Calu3 (cell line): Measurements from ENCODE around the gene WDCP. TPM values are rescaled to one million over a fixed set of nuclear protein-coding genes. Genes with fewer than 3 reads are reported as not detected.

ENCODE experiments used
- BruUV-seq: library from RNA; stranded (reverse); fragments of 400-500 nt; replicated peaks from 2 replicates; lab custom pipeline; 2021; lab: Mats Ljungman, UMichigan
- CTCF ChIA-PET: fragments of 300-600 bp; sonication (Branson Sonifier 250); formaldehyde crosslinking; loops from one replicate; lab custom pipeline; 2022; ENCODE audit warnings: antibody characterized with exemption; lab: Charles Lee
- DNase-seq: peaks from one replicate; pipeline ENCODE4 v3.0.0; 2022
- H3K27ac Mint-ChIP-seq: one replicate; pipeline ENCODE4 v1.8.0; 2022; ENCODE audit warnings: mixed read lengths; ENCODE audit not compliant: unreplicated experiment
- H3K27me3 Mint-ChIP-seq: one replicate; pipeline ENCODE4 v1.8.0; 2022; ENCODE audit warnings: mixed read lengths; ENCODE audit not compliant: unreplicated experiment
- H3K36me3 Mint-ChIP-seq: one replicate; pipeline ENCODE4 v1.8.0; 2022; ENCODE audit warnings: mild to moderate bottlenecking, moderate library complexity, mixed read lengths; ENCODE audit not compliant: insufficient read depth, unreplicated experiment
- H3K4me1 Mint-ChIP-seq: one replicate; pipeline ENCODE4 v1.8.0; 2022; ENCODE audit warnings: mild to moderate bottlenecking, low read depth, mixed read lengths; ENCODE audit not compliant: unreplicated experiment
- H3K4me3 Mint-ChIP-seq: one replicate; pipeline ENCODE4 v1.8.0; 2022; ENCODE audit warnings: mild to moderate bottlenecking, low read depth, moderate library complexity, mixed read lengths; ENCODE audit not compliant: unreplicated experiment
- H3K9me3 Mint-ChIP-seq: one replicate; pipeline ENCODE4 v1.8.0; 2022; ENCODE audit warnings: low read depth, mixed read lengths; ENCODE audit not compliant: unreplicated experiment
- CTCF ChIP-seq: fragments of 200-600 bp; IDR thresholded peaks from one replicate; pipeline ENCODE4 v1.8.0; 2022; ENCODE audit warnings: antibody characterized with exemption; ENCODE audit not compliant: unreplicated experiment
- intact Hi-C: fragments of 100-400 bp; cut with micrococcal nuclease; formaldehyde crosslinking; loops from one replicate; pipeline ENCODE4 v1.10.0; 2022; ENCODE audit not compliant: unreplicated experiment
- total RNA-seq: library from RNA; stranded (reverse); gene quantifications from 2 replicates; pipeline ENCODE4 v1.2.3, GENCODE V29; 2022

WDCP gene
- total RNA-seq, 1 experiment from 2014 or later = 17.2 TPM

- DNase-seq = no peak
- intact Hi-C loops = no loop called here
- no TSS peak for BruUV-seq
- Mint-ChIP-seq H3K4me1 (peaks cover 9% of the 10 kb centered on the region), H3K36me3 (no peaks in the 10 kb centered on the region), H3K27ac (no peak overlapping the region), H3K9me3 (no peaks in the 10 kb centered on the region), H3K27me3 (peaks cover 37% of the 10 kb centered on the region), H3K4me3 (no peak overlapping the region)
- CTCF ChIA-PET = interaction anchor here (0.6 to 0.7 kb wide), 2 partner anchors 8 to 23 kb away, joined by 4 to 5 read pairs; no protein-coding TSS in a partner anchor
- TF ChIP-seq CTCF = no peak
Observed at GRCh38 chr2:24011250-24012104, 35.7 kb downstream of the WDCP start.

- intact Hi-C loops = no loop called here
Observed at GRCh38 chr2:24010477-24011249, 36.5 kb downstream of the WDCP start.

GRCh38 chr2:24009680-24010476 lies 37.3 kb downstream of the WDCP start, which contains the start of gene MFSD2B:
Gene MFSD2B, plus strand, starts transcription at chr2:24010085. Its CDS starts 12 bp downstream, at chr2:24010097.
- CTCF ChIA-PET = no interaction called here
- intact Hi-C loops = no loop called here
- BruUV-seq = no TSS peak
- DNase-seq = no peak
- Mint-ChIP-seq H3K27me3 (peaks cover 37% of the 10 kb centered on the region), H3K4me1 (peaks cover 9% of the 10 kb centered on the region), H3K9me3 (no peaks in the 10 kb centered on the region), H3K36me3 (no peaks in the 10 kb centered on the region), H3K27ac (no peak within 1 kb of the TSS), H3K4me3 (peak within 1 kb of the TSS; percentile 51)
- TF ChIP-seq CTCF = no peak

More at GRCh38 chr2:24010477-24011249, 36.5 kb downstream of the WDCP start:
- Mint-ChIP-seq H3K27me3 (peaks cover 37% of the 10 kb centered on the region), H3K36me3 (no peaks in the 10 kb centered on the region), H3K9me3 (no peaks in the 10 kb centered on the region), H3K27ac (no peak overlapping the region), H3K4me1 (peaks cover 9% of the 10 kb centered on the region), H3K4me3 (peak overlapping the region; percentile 51)
- BruUV-seq = no TSS peak
- CTCF ChIA-PET = no interaction called here
- no peak for DNase-seq
- no peak for TF ChIP-seq CTCF

- Mint-ChIP-seq H3K4me3 (peak overlapping the region; percentile 51), H3K27ac (no peak overlapping the region), H3K9me3 (no peaks in the 10 kb centered on the region), H3K27me3 (peaks cover 37% of the 10 kb centered on the region), H3K4me1 (peaks cover 9% of the 10 kb centered on the region), H3K36me3 (no peaks in the 10 kb centered on the region)
- BruUV-seq = no TSS peak
- CTCF ChIA-PET = no interaction called here
- DNase-seq = no peak
- intact Hi-C loops = no loop called here
- TF ChIP-seq CTCF = no peak
Observed at GRCh38 chr2:24009367-24009679, 37.9 kb downstream of the WDCP start.
